ENCODE results near the gene AFP. TPM values are rescaled to one million over a fixed set of nuclear protein-coding genes. Genes with fewer than 3 reads are reported as not detected.

AFP gene
- total and polyA plus RNA-seq, 10 of the 15 experiments (the other 5 are each of a cell fraction or from before 2014, with no cell fraction given): 0.72 TPM; not detected in 9

DNA sequence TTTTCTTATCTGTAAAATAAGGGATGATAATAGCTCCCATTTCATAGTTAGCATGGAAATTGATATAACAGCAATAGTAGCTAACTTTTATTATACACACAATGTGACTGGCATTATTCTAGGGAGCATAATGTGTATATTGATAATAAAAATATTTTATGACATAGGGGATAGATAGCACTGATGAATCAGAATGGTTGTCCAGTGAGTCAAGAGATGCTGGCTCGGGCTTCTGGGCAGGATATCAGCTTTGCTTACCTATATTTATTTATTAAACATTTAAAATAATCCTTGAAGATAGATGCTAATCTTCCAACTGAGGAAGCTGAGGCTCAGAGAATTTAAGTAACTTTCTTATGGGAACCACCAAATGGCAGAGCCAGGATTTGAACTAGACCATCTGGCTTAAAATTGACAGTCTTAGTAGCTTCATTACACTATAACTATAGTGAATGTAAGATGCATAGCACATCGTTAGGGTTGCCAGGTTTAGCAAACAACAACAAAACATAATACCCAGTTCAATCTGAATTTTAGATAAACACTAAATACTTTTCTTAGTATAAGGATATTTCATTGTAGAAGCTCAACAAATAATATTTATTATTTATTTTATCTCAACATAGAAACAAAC, 2.7 kb downstream of the AFP start:
- Histone ChIP-seq H3K36me3 (ENCODE audit: control insufficient read depth in 2 of 2, insufficient read depth in 2 of 2, low read length in 1 of 2) (no peaks in the 10 kb centered on the region), H3K9ac (ENCODE audit: control insufficient read depth, insufficient read depth, low read length) (no peak overlapping the region), H3K4me2 (ENCODE audit: control insufficient read depth, insufficient read depth) (no peak overlapping the region), H2AFZ (ENCODE audit: control insufficient read depth, low read depth, low read length) (no peak overlapping the region), H3K9me3 (replicated peaks; ENCODE audit: control insufficient read depth, insufficient read depth, low read length) (no peaks in the 10 kb centered on the region), H4K20me1 (ENCODE audit: control insufficient read depth, insufficient read depth) (no peaks in the 10 kb centered on the region), H3K4me3 (no peak overlapping the region), H3K27ac (ENCODE audit: control insufficient read depth, insufficient read depth) (no peak overlapping the region), H3K79me2 (ENCODE audit: control insufficient read depth, insufficient read depth, low read length) (no peaks in the 10 kb centered on the region), H3K27me3 (replicated peaks in 1 of 2; ENCODE audit: control insufficient read depth in 2 of 2, insufficient read depth in 2 of 2, low read length in 1 of 2) (no peaks in the 10 kb centered on the region; a peak in 1 of 4 replicates), H3K4me1 (ENCODE audit: control insufficient read depth, insufficient read depth, low read length) (no peaks in the 10 kb centered on the region)
- DNase-seq (ENCODE audit: low read depth, low spot score) (no peak), FAIRE-seq (no peak), ATAC-seq (no peak)
- intact Hi-C loops (cut with micrococcal nuclease; ENCODE audit: unreplicated experiment): no loop called here
- ChIA-PET SMC1A (ENCODE audit: uncharacterized antibody, unreplicated experiment) (interaction anchor here (1.1 to 1.8 kb wide), 5 partner anchors 10 to 258 kb away, joined by 3 to 7 read pairs (median 3); no protein-coding TSS in a partner anchor), CTCF (interaction anchor here (1.0 to 1.9 kb wide), 8 partner anchors 8 to 215 kb away, joined by 3 to 7 read pairs (median 4); no protein-coding TSS in a partner anchor), POLR2A (no interaction called here), RAD21 (ENCODE audit: unreplicated experiment) (interaction anchor here (1.3 to 1.5 kb wide), 2 partner anchors 14 to 98 kb away, joined by 3 to 4 read pairs; no protein-coding TSS in a partner anchor)
- in situ Hi-C loops (cut with MboI): no loop called here
- BruUV-seq (replicated peaks): no TSS peak
- TF ChIP-seq POLR2AphosphoS5 (IDR thresholded peaks at IDR 0.05; ENCODE audit: low read length) (no peak), RFX5 (IDR thresholded peaks at IDR 0.05; ENCODE audit: low read depth, low read length) (no peak), ZNF384 (IDR thresholded peaks at IDR 0.05; ENCODE audit: borderline replicate concordance, low read depth, low read length) (no peak), MXI1 (IDR thresholded peaks at IDR 0.05; ENCODE audit: low read depth, low read length) (no peak), NFXL1 (IDR thresholded peaks at IDR 0.05; ENCODE audit: borderline replicate concordance) (no peak), TARDBP (IDR thresholded peaks at IDR 0.05; ENCODE audit: borderline replicate concordance) (no peak)
- TF ChIP-seq, protein P1, sequence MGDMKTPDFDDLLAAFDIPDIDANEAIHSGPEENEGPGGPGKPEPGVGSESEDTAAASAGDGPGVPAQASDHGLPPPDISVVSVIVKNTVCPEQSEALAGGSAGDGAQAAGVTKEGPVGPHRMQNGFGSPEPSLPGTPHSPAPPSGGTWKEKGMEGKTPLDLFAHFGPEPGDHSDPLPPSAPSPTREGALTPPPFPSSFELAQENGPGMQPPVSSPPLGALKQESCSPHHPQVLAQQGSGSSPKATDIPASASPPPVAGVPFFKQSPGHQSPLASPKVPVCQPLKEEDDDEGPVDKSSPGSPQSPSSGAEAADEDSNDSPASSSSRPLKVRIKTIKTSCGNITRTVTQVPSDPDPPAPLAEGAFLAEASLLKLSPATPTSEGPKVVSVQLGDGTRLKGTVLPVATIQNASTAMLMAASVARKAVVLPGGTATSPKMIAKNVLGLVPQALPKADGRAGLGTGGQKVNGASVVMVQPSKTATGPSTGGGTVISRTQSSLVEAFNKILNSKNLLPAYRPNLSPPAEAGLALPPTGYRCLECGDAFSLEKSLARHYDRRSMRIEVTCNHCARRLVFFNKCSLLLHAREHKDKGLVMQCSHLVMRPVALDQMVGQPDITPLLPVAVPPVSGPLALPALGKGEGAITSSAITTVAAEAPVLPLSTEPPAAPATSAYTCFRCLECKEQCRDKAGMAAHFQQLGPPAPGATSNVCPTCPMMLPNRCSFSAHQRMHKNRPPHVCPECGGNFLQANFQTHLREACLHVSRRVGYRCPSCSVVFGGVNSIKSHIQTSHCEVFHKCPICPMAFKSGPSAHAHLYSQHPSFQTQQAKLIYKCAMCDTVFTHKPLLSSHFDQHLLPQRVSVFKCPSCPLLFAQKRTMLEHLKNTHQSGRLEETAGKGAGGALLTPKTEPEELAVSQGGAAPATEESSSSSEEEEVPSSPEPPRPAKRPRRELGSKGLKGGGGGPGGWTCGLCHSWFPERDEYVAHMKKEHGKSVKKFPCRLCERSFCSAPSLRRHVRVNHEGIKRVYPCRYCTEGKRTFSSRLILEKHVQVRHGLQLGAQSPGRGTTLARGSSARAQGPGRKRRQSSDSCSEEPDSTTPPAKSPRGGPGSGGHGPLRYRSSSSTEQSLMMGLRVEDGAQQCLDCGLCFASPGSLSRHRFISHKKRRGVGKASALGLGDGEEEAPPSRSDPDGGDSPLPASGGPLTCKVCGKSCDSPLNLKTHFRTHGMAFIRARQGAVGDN (IDR thresholded peaks at IDR 0.05): no peak
- WGBS (ENCODE audit: insufficient coverage, insufficient replicate concordance, low lambda C conversion rate, missing lambda C conversion rate): 0% methylated on average over 2 of the region's 2 CpGs
